Right cardiac atrium (tissue), 5 donors: ENCODE data around the gene RUFY2. TPM values are rescaled to one million over a fixed set of nuclear protein-coding genes. Genes with fewer than 3 reads are reported as not detected.

ENCODE experiments used
- ATAC-seq, 2 donors: fragments of 200-7000 bp; cut with Tn5 transposase; one replicate each; pipeline versions ENCODE4 v1.8.0 to v1.9.1; 2020; ENCODE audit warnings: moderate library complexity in 2 of 2, mild to moderate bottlenecking in 1 of 2
- DNase-seq, 3 donors: peaks; one replicate each; pipeline ENCODE4 v3.0.0-alpha.2; 2020
- H3K27ac ChIP-seq: one replicate; pipeline ENCODE4 v1.5.1; 2013; ENCODE audit warnings: mild to moderate bottlenecking, low read length, control low read depth, moderate library complexity
- H3K27me3 ChIP-seq: one replicate; pipeline ENCODE4 v1.6.1; 2013; ENCODE audit not compliant: control insufficient read depth, insufficient read depth
- H3K4me1 ChIP-seq: one replicate; pipeline ENCODE4 v1.6.1; 2013; ENCODE audit warnings: low read length; ENCODE audit not compliant: control insufficient read depth, insufficient read depth
- H3K4me3 ChIP-seq: one replicate; pipeline ENCODE4 v1.5.1; 2013; ENCODE audit warnings: low read length, control low read depth
- H3K9me3 ChIP-seq: one replicate; pipeline ENCODE4 v1.6.1; 2013; ENCODE audit warnings: low read length; ENCODE audit not compliant: control insufficient read depth
- WGBS: extraction: QIAGEN DNeasy Blood & Tissue Kit; methylation state at CpG from one replicate; pipeline ENCODE4 v1.1.7; 2013; 5-methylcytosine and 5-hydroxymethylcytosine counted together
- intact Hi-C, 4 donors: fragments of 100-400 bp; cut with DNase I; formaldehyde crosslinking; loops; one replicate each; pipeline versions ENCODE4 v1.11.0 to v1.14.0; 2022 to 2023
- polyA plus RNA-seq: library from polyadenylated mRNA; stranded (reverse); fragments of 200-250 nt; gene quantifications from one replicate; pipeline ENCODE4 v1.2.3, GENCODE V29; 2013
- total RNA-seq, 4 donors: library from RNA; stranded (reverse); fragmentation: NEBNext Ultra II Directional; extraction: Animal tissue kit (Norgen Biotek cat#: 25700); gene quantifications; one replicate each; pipeline ENCODE4 v1.2.1, GENCODE V29; 2021
- donor health status: healthy with polysubstance abuse.
- donor health status: DM: no; HTN: yes; CAD: no.
- donor health status: DM: no; HTN: no; CAD: no.
- donor health status: DM: no; HTN: yes; CAD: no; lungs with severe emphysema.
- donor health status: DM: yes; HTN: yes; CAD: no.

Gene RUFY2
- total and polyA plus RNA-seq, 5 donors, result 4.6 to 11.7 (median 10.0) TPM

DNA sequence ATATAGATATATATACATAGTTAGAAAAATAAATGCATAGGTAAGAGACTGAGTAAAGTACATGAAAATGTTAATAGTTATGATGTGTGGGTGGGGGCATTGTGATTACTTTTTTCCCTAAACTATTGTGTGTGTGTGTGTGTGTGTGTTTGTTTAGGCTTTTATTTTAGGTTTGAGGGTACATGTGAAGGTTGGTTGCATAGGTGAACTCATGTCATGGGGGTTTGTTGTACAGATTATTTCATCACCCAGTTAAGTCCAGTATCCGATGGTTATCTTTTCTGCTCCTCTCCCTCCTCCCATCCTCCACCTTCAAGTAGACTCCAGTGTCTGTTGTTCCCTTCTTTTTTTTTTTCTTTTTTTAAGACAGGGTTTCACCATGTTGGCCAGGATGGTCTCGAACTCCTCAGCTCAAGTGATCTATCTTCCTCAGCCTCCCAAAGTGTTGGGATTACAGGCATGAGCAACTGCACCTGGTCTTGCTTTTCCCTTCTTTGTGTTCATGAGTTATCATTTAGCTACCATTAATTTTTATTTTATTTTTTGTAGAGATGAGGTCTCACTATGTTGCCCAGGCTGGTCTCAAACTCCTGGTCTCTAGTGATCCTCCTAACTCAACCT lies 1.9 kb upstream of the RUFY2 start:
- no peak for DNase-seq
- ATAC-seq, result no peak
- intact Hi-C loops, result no loop called here
- no peaks in the 10 kb centered on the region for H3K4me1 ChIP-seq
- H3K27me3 ChIP-seq, result no peaks in the 10 kb centered on the region
- H3K9me3 ChIP-seq, result no peaks in the 10 kb centered on the region
- no peak overlapping the region for H3K4me3 ChIP-seq
- H3K27ac ChIP-seq, result no peak overlapping the region
- WGBS, result 91% methylated on average over 2 of the region's 2 CpGs

DNA sequence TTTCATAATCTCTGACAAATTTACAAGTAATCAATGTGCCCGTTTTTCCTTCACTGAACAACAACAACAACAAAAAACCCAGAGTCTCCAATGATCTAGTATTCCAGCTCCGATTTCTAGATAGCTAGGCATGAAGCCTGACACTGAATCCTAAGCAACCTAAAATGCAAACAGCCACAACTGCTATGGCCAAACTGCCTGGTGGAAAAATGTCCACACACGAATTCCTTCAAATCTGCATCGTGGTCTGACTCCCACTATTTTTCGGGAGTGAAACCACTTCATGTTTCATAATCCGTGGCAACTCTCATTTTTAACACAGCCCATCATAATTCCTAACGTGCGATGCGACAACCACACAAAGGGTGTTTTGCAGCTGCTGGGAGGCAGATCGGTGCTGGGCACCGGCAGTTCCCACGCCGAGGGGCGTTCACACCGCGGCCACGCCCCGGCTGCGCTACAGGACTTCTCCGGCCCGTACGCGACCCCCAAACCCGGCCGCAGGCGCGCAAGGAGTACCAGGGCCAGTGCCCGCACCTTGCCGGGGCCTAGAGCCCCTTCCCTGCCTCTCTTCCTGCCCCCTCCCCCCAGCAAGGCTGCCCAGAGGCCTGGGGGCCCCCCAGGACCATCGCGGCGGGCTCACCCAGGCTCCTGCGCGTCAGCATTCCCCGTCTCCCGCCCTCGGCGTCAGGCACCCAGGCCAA lies 814 bp downstream of the RUFY2 start:
- Histone ChIP-seq H3K27ac (peak overlapping the region; percentile 79), H3K4me1 (no peaks in the 10 kb centered on the region), H3K9me3 (no peaks in the 10 kb centered on the region), H3K27me3 (no peaks in the 10 kb centered on the region), H3K4me3 (peak overlapping the region; percentile 74)
- ATAC-seq (peak; percentile 76 to 81), DNase-seq (peak; percentile 61 to 85 (median 84))
- under 1% methylated on average over 38 of the region's 38 CpGs for WGBS
- intact Hi-C loops, result no loop called here

DNA sequence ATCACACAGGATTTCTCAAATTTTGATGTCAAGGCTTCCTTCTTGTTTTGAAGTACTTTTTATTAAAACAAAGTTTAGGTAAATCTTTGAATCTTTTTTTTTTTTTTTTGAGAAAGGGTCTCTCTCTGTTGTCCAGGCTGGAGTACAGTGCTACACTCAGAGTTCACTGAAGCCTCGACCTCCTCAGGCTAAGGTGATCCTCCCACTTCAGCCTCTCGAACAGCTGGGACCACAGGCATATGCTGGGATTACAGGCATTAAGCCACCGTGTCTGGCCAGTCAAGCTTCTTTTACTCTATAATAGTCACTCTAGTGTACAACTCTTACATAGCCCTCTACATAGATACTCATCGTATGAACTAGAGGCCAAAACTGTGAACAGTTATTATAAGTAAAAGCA lies 3.4 kb downstream of the RUFY2 start:
- DNase-seq, result no peak
- intact Hi-C loops, result no loop called here
- Histone ChIP-seq H3K4me3 (no peak overlapping the region), H3K4me1 (no peaks in the 10 kb centered on the region), H3K27me3 (no peaks in the 10 kb centered on the region), H3K9me3 (no peaks in the 10 kb centered on the region), H3K27ac (no peak overlapping the region)
- no peak for ATAC-seq
- WGBS, result 81% methylated on average over 4 of the region's 4 CpGs

DNA sequence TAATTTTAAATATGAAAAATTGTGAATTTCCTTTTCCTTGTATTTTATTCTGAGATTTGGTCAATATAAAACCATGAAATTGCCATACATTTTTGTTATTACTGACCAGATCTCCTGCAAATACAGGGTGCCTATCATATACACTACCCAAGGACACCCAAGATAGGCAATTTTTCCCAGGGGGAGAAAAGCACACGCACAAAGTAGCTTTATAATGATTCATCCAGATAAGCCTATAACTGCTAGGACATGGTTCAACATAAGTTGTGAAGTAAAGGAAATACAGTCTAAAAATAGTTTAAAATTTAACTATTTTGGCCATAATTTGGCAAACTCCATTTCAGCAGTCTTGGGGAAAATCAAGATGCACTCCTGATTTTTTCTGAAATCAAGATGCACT lies 4.8 kb downstream of the RUFY2 start:
- intact Hi-C loops, result no loop called here
- H3K27ac ChIP-seq, result no peak overlapping the region
- H3K4me1 ChIP-seq, result no peaks in the 10 kb centered on the region
- DNase-seq (no peak), ATAC-seq (no peak)
- no peak overlapping the region for H3K4me3 ChIP-seq
- H3K9me3 ChIP-seq, result no peaks in the 10 kb centered on the region
- H3K27me3 ChIP-seq, result no peaks in the 10 kb centered on the region
- 42% methylated on average over 1 of the region's 1 CpG for WGBS

DNA sequence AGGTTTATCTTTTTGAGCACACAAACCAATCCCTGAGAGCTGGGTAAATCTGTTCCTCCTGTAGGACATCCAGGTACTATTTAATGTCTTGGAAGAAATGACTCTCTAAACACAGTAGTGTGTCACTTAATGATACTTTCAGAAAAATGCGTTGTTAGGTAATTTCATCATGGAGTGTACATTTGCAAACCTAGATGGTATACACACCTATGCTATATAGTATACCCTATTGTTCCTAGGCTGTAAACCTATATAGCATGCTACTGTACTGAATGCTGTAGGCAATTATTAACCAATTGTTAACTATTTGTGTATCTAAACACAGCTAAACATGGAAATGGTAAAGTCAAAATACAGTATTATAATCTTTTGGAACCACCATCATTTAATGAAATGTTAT lies 10.1 kb downstream of the RUFY2 start:
- no peak for ATAC-seq
- intact Hi-C loops, result no loop called here
- 93% methylated on average over 1 of the region's 1 CpG for WGBS

DNA sequence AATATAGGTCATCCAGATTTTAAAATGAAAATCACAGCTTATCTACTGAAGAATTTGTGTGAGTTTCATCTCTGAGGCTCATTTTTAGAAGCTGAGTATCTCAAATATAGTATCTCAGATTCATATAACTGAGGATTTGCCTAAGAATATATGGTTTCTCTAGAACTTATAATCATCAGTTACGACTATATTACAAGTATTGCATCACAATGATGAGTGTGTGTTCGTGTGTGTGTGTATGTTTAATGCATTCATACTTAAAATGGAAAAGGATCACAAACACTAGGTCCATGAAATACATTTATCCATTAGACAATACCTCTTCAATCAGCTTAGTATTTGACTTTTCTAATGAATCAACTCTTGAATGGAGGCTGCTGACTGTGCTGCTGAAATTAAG lies 21.3 kb downstream of the RUFY2 start:
- ATAC-seq (no peak), DNase-seq (no peak)
- 86% methylated on average over 2 of the region's 2 CpGs for WGBS
- H3K9me3 ChIP-seq, result no peaks in the 10 kb centered on the region
- intact Hi-C loops, result no loop called here
- no peak overlapping the region for H3K4me3 ChIP-seq
- H3K27ac ChIP-seq, result no peak overlapping the region
- no peaks in the 10 kb centered on the region for H3K4me1 ChIP-seq
- H3K27me3 ChIP-seq, result no peaks in the 10 kb centered on the region

More for the DNA sequence above, 10.1 kb downstream of the RUFY2 start:
- DNase-seq, result no peak
- no peak overlapping the region for H3K27ac ChIP-seq
- no peaks in the 10 kb centered on the region for H3K27me3 ChIP-seq
- no peaks in the 10 kb centered on the region for H3K4me1 ChIP-seq
- no peaks in the 10 kb centered on the region for H3K9me3 ChIP-seq
- no peak overlapping the region for H3K4me3 ChIP-seq

DNA sequence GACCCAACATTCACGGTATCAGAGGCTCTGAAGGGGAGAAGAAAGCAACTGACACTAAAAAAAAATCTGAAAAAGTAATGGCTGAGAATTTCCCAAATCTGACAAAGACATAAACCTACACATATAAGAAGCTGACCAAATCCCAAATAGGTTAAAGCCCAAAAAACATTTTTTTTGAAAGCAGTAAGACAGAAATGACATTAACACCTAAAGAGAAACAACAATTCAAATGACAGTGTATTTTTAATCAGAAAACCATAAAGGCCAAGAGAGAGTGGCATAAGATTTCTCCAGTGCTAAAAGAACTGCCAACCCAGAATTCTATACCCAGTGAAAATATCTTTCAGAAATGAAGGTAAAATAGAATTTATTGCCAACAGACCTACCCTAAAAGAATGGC lies 35.5 kb downstream of the RUFY2 start:
- Histone ChIP-seq H3K27me3 (no peaks in the 10 kb centered on the region), H3K4me1 (no peaks in the 10 kb centered on the region), H3K9me3 (no peaks in the 10 kb centered on the region), H3K4me3 (no peak overlapping the region), H3K27ac (no peak overlapping the region)
- ATAC-seq (no peak), DNase-seq (no peak)
- intact Hi-C loops, result no loop called here
- WGBS, result 85% methylated on average over 1 of the region's 1 CpG

DNA sequence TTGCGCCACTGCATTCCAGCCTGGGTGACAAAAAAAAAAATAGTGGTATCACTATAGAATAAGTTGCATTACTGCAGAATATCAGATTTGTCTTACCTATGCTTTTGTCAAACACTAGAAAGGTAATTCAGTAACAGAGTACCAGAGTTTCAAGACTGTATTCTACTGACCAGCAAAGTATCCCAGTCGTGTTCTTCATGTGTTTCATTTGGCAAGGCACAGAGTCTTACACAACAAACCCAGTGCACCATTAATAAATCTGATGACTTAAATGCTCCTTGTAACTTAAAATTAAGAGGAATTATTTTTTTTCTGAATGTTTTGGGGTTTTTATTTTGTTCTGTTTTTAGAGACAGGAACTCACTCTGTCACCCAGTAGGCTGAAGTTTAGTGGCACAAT lies 40.0 kb downstream of the RUFY2 start:
- H3K4me3 ChIP-seq, result no peak overlapping the region
- H3K9me3 ChIP-seq, result no peaks in the 10 kb centered on the region
- intact Hi-C loops, result no loop called here
- DNase-seq (no peak), ATAC-seq (no peak)
- H3K4me1 ChIP-seq, result no peaks in the 10 kb centered on the region
- 83% methylated on average over 2 of the region's 2 CpGs for WGBS
- no peak overlapping the region for H3K27ac ChIP-seq
- H3K27me3 ChIP-seq, result no peaks in the 10 kb centered on the region

DNA sequence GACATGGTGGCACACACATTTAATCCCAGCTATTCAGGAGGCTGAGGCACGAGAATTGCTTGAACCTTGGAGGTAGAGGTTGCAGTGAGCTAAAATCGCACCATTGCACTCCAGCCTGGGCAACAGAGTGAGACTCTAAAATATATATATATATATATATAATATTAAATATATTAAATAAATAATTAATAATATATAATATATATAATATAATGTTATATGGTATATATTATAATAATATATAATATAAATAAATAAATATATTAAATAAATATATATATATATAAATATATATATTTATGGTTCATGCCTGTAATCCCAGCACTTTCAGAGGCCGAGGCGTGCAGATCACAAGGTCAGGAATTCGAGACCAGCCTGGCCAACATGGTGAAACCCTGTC lies 40.5 kb downstream of the RUFY2 start:
- H3K4me1 ChIP-seq, result no peaks in the 10 kb centered on the region
- H3K27me3 ChIP-seq, result no peaks in the 10 kb centered on the region
- H3K27ac ChIP-seq, result no peak overlapping the region
- ATAC-seq (no peak), DNase-seq (no peak)
- H3K9me3 ChIP-seq, result no peaks in the 10 kb centered on the region
- no peak overlapping the region for H3K4me3 ChIP-seq
- 97% methylated on average over 5 of the region's 5 CpGs for WGBS
- intact Hi-C loops, result no loop called here

DNA sequence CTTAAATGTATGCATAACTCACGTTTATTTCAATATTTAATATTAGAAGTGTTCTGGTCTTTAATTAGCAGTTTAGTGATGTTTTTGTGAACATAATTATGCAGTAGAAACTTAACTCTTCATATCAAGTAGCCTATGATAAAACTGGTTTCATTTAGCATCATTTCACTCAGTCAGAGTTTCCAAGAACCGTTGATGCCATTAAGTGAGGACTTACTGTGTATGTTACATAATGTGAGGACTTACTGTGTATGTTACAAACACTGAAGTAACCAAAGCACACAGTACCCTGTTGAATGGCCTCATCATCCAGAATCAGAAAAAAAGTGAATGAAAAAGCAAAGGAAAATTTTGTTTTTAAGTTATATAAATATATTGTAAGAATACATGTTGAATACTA lies 41.5 kb downstream of the RUFY2 start:
- Histone ChIP-seq H3K4me1 (no peaks in the 10 kb centered on the region), H3K9me3 (no peaks in the 10 kb centered on the region), H3K27me3 (no peaks in the 10 kb centered on the region), H3K4me3 (no peak overlapping the region), H3K27ac (no peak overlapping the region)
- WGBS, result 88% methylated on average over 2 of the region's 2 CpGs
- DNase-seq (no peak), ATAC-seq (no peak)
- intact Hi-C loops, result no loop called here

DNA sequence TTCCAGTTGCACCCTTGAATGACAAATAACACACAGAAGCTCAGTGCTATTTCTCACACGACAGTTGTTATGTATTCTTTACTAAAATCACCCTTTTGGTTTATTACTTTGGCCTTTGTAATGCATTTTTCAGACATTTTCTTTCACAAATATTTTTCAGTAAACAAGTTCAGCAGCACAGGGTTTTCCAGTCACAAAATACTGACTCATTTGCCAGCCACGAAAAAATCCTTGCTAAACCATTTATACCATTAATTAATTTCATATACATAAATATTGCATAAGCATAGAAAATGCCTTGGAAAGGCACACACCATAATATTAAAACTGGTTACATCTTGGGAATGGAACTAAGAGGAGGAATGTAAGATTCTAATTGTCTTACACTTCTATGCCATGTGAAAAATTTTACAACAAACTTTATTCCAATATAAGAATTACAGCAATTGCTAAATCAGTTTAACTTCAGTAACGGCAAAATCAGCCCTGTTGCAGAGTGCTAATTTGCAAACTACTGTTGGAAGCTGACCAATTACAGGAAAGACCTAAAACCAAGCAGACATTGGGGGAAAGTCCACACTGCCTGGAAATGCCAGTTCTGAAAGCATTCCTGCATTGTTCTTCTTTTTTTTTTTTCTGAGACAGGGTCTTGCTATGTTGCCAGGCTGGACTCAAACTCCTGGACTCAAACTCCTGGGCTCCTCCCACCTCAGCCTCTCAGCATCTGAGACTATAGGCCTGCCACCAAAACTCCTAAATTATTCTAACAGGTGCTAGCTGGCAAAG lies 42.8 kb downstream of the RUFY2 start:
- ATAC-seq, result no peak
- no peak for DNase-seq
- WGBS, result 89% methylated on average over 3 of the region's 3 CpGs
- Histone ChIP-seq H3K27me3 (no peaks in the 10 kb centered on the region), H3K27ac (no peak overlapping the region), H3K9me3 (no peaks in the 10 kb centered on the region), H3K4me1 (no peaks in the 10 kb centered on the region), H3K4me3 (no peak overlapping the region)
- intact Hi-C loops, result no loop called here
